GM23338 (cell line): ENCODE measurements around the gene NUDT2. TPM values are rescaled to one million over a fixed set of nuclear protein-coding genes. Genes with fewer than 3 reads are reported as not detected.

Experiments
- ATAC-seq: fragments of 200-7000 bp; cut with Tn5 transposase; 3 replicates; pipeline ENCODE4 v1.9.1; 2020
- DNase-seq: peaks from one replicate; pipeline ENCODE4 v3.0.0-alpha.2; 2015; ENCODE audit warnings: low spot score
- H2AFZ ChIP-seq: fragments of 200-600 bp; sonication (generic); 2 replicates; pipeline ENCODE4 v1.8.0; 2016; ENCODE audit warnings: antibody characterized with exemption, mild to moderate bottlenecking, moderate library complexity
- H3F3A ChIP-seq: fragments of 200-600 bp; sonication (generic); replicated peaks from 2 replicates; pipeline ENCODE4 v1.8.0; 2017; ENCODE audit warnings: antibody characterized with exemption, mixed run types, low read depth
- H3K27ac ChIP-seq: fragments of 200-600 bp; sonication (generic); 2 replicates; pipeline ENCODE4 v1.6.1; 2016; ENCODE audit warnings: low read depth
- H3K27me3 ChIP-seq: fragments of 200-600 bp; sonication (generic); 2 replicates; pipeline ENCODE4 v1.8.0; 2016; ENCODE audit warnings: mild to moderate bottlenecking, mixed run types, moderate library complexity; ENCODE audit not compliant: insufficient read depth
- H3K36me3 ChIP-seq: fragments of 200-600 bp; sonication (generic); 2 replicates; pipeline ENCODE4 v1.8.0; 2016; ENCODE audit warnings: mild to moderate bottlenecking; ENCODE audit not compliant: insufficient read depth
- H3K4me1 ChIP-seq: fragments of 200-600 bp; sonication (generic); 2 replicates; pipeline ENCODE4 v1.8.0; 2016; ENCODE audit warnings: mild to moderate bottlenecking, moderate library complexity; ENCODE audit not compliant: insufficient read depth
- H3K4me2 ChIP-seq: fragments of 200-600 bp; sonication (generic); 2 replicates; pipeline ENCODE4 v1.7.1; 2017; ENCODE audit warnings: mixed run types
- H3K4me3 ChIP-seq: fragments of 200-600 bp; sonication (generic); 2 replicates; pipeline ENCODE4 v1.6.1; 2016; ENCODE audit warnings: mixed run types
- H3K79me2 ChIP-seq: fragments of 200-600 bp; sonication (generic); replicated peaks from 2 replicates; pipeline ENCODE4 v1.8.0; 2017; ENCODE audit warnings: mild to moderate bottlenecking; ENCODE audit not compliant: insufficient read depth
- H3K9me2 ChIP-seq: fragments of 200-600 bp; sonication (generic); 2 replicates; pipeline ENCODE4 v1.8.0; 2017; ENCODE audit not compliant: insufficient read depth
- H4K20me1 ChIP-seq: fragments of 200-600 bp; sonication (generic); replicated peaks from 2 replicates; pipeline ENCODE4 v1.8.0; 2017; ENCODE audit warnings: mild to moderate bottlenecking; ENCODE audit not compliant: insufficient read depth
- H3K27ac Mint-ChIP-seq: 2 replicates; pipeline ENCODE4 v1.8.0; 2020; ENCODE audit warnings: inconsistent platforms, mild to moderate bottlenecking, moderate library complexity, mixed read lengths
- H3K27me3 Mint-ChIP-seq: 3 replicates; pipeline ENCODE4 v1.8.0; 2022; ENCODE audit warnings: low read depth, mild to moderate bottlenecking, moderate library complexity, mixed read lengths, inconsistent platforms; ENCODE audit not compliant: insufficient read depth, poor library complexity
- H3K36me3 Mint-ChIP-seq: 3 replicates; pipeline ENCODE4 v1.8.0; 2021; ENCODE audit warnings: low read depth, mild to moderate bottlenecking, inconsistent platforms, moderate library complexity, mixed read lengths
- H3K4me1 Mint-ChIP-seq: 3 replicates; pipeline ENCODE4 v1.8.0; 2020; ENCODE audit warnings: mild to moderate bottlenecking, inconsistent platforms, mixed read lengths
- H3K4me3 Mint-ChIP-seq: 3 replicates; pipeline ENCODE4 v1.8.0; 2021; ENCODE audit warnings: moderate library complexity, mild to moderate bottlenecking, inconsistent platforms, mixed read lengths
- H3K9me3 Mint-ChIP-seq: 3 replicates; pipeline ENCODE4 v1.8.0; 2020; ENCODE audit warnings: moderate library complexity, mild to moderate bottlenecking, inconsistent platforms, mixed read lengths
- CREB1 ChIP-seq: fragments of 250-450 bp; sonication (Bioruptor Pico); IDR thresholded peaks from 2 replicates; pipeline ENCODE4 v1.5.0; 2020; ENCODE audit warnings: low read depth, mild to moderate bottlenecking, moderate library complexity
- CTCF ChIP-seq, 2 experiments: fragments of 200-600 bp in 1 of 2; sonication (generic) in 1 of 2; conservative IDR thresholded peaks; 2 replicates each; pipeline versions ENCODE4 v1.5.1 to v1.6.1; 2016 to 2017; ENCODE audit warnings: antibody characterized with exemption in 2 of 2, low read depth in 2 of 2, mild to moderate bottlenecking in 2 of 2, moderate library complexity in 1 of 2
- EZH2phosphoT487 ChIP-seq: fragments of 200-600 bp; sonication (generic); IDR thresholded peaks from one replicate; pipeline ENCODE4 v1.8.1; 2018; ENCODE audit warnings: antibody characterized with exemption; ENCODE audit not compliant: unreplicated experiment
- JUNB ChIP-seq: IDR thresholded peaks from one replicate; pipeline ENCODE4 v1.6.1; 2016; ENCODE audit warnings: antibody characterized with exemption; ENCODE audit not compliant: unreplicated experiment
- NANOG ChIP-seq: IDR thresholded peaks from 2 replicates; pipeline ENCODE4 v1.6.1; 2016; ENCODE audit warnings: antibody characterized with exemption, borderline replicate concordance
- POLR2AphosphoS5 ChIP-seq: IDR thresholded peaks from 2 replicates; pipeline ENCODE4 v1.6.1; 2016; ENCODE audit warnings: antibody characterized with exemption, low read depth
- STAT1 ChIP-seq: IDR thresholded peaks from one replicate; pipeline ENCODE4 v1.6.1; 2016; ENCODE audit warnings: antibody characterized with exemption; ENCODE audit not compliant: unreplicated experiment
- ZNF114 ChIP-seq: fragments of 250-450 bp; sonication (Bioruptor Pico); IDR thresholded peaks from 2 replicates; pipeline ENCODE4 v1.5.0; 2020; ENCODE audit warnings: mild to moderate bottlenecking, moderate library complexity
- ZNF331 ChIP-seq: fragments of 250-450 bp; sonication (Bioruptor Pico); IDR thresholded peaks from 2 replicates; pipeline ENCODE4 v1.5.0; 2020; ENCODE audit warnings: low read depth, mild to moderate bottlenecking, moderate library complexity
- polyA plus RNA-seq: library from polyadenylated mRNA; unstranded; fragments of >200 nt; fragmentation: Nextera tagmentation; extraction: Ambion mirVana; gene quantifications from 2 replicates; pipeline ENCODE4 v1.2.1, GENCODE V29; 2016
- total RNA-seq: library from RNA; depleted of rRNA; stranded (reverse); fragments of >200 nt; shearing (Covaris generic); gene quantifications from 2 replicates; pipeline ENCODE4 v1.2.3, GENCODE V29; 2014
- TF ChIP-seq, protein P1 (sequence below): IDR thresholded peaks from one replicate; pipeline ENCODE4 v1.6.1; 2018; ENCODE audit warnings: antibody characterized with exemption; ENCODE audit not compliant: unreplicated experiment

Gene NUDT2
- total and polyA plus RNA-seq, 2 experiments from 2014 or later: 9.5 to 16.4 TPM

- Mint-ChIP-seq H3K27ac (no peak overlapping the region), H3K4me1 (peaks cover 31% of the 10 kb centered on the region), H3K9me3 (no peaks in the 10 kb centered on the region; the same call in 2 of the 3 replicates), H3K27me3 (peaks cover 43% of the 10 kb centered on the region), H3K36me3 (no peaks in the 10 kb centered on the region; the same call in 2 of the 3 replicates), H3K4me3 (peak overlapping the region; percentile 8; the same call in 1 of the 3 replicates)
- no peaks in the 10 kb centered on the region for H4K20me1 ChIP-seq
- H3K36me3 ChIP-seq: no peaks in the 10 kb centered on the region
- no peaks in the 10 kb centered on the region for H3K9me2 ChIP-seq
- peaks cover 29% of the 10 kb centered on the region for H3K4me1 ChIP-seq
- TF ChIP-seq, protein P1, sequence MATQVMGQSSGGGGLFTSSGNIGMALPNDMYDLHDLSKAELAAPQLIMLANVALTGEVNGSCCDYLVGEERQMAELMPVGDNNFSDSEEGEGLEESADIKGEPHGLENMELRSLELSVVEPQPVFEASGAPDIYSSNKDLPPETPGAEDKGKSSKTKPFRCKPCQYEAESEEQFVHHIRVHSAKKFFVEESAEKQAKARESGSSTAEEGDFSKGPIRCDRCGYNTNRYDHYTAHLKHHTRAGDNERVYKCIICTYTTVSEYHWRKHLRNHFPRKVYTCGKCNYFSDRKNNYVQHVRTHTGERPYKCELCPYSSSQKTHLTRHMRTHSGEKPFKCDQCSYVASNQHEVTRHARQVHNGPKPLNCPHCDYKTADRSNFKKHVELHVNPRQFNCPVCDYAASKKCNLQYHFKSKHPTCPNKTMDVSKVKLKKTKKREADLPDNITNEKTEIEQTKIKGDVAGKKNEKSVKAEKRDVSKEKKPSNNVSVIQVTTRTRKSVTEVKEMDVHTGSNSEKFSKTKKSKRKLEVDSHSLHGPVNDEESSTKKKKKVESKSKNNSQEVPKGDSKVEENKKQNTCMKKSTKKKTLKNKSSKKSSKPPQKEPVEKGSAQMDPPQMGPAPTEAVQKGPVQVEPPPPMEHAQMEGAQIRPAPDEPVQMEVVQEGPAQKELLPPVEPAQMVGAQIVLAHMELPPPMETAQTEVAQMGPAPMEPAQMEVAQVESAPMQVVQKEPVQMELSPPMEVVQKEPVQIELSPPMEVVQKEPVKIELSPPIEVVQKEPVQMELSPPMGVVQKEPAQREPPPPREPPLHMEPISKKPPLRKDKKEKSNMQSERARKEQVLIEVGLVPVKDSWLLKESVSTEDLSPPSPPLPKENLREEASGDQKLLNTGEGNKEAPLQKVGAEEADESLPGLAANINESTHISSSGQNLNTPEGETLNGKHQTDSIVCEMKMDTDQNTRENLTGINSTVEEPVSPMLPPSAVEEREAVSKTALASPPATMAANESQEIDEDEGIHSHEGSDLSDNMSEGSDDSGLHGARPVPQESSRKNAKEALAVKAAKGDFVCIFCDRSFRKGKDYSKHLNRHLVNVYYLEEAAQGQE: no peak
- no peak for TF ChIP-seq STAT1
- no peak for TF ChIP-seq EZH2phosphoT487
- TF ChIP-seq CTCF (conservative IDR thresholded peaks at IDR 0.05; ENCODE audit: low read depth in 2 of 2): no peak
- no peak for TF ChIP-seq ZNF114
- H3K4me2 ChIP-seq: no peak overlapping the region
- peaks cover 51% of the 10 kb centered on the region for H3K27me3 ChIP-seq
- no peak overlapping the region for H3K4me3 ChIP-seq
- ATAC-seq (no peak), DNase-seq (no peak)
- H2AFZ ChIP-seq: no peak overlapping the region
- no peak overlapping the region for H3K27ac ChIP-seq
- H3F3A ChIP-seq: no peaks in the 10 kb centered on the region; the same call in 1 of the 2 replicates
- H3K79me2 ChIP-seq: no peaks in the 10 kb centered on the region
Observed at GRCh38 chr9:34378376-34379060, 49.1 kb downstream of the NUDT2 start.

GRCh38 chr9:34379334-34380033 lies 50.1 kb downstream of the NUDT2 start:
- Mint-ChIP-seq H3K9me3 (no peaks in the 10 kb centered on the region; the same call in 2 of the 3 replicates), H3K27ac (no peak overlapping the region), H3K27me3 (peaks cover 41% of the 10 kb centered on the region), H3K4me3 (peak overlapping the region; percentile 89), H3K36me3 (no peaks in the 10 kb centered on the region), H3K4me1 (peaks cover 25% of the 10 kb centered on the region)
- H3K9me2 ChIP-seq: no peaks in the 10 kb centered on the region
- H3K36me3 ChIP-seq: no peaks in the 10 kb centered on the region
- H3K4me2 ChIP-seq: peak overlapping the region; percentile 97
- H4K20me1 ChIP-seq: no peaks in the 10 kb centered on the region
- H3K79me2 ChIP-seq: no peaks in the 10 kb centered on the region
- H2AFZ ChIP-seq: peak overlapping the region; percentile 100
- no peak overlapping the region for H3K27ac ChIP-seq
- H3F3A ChIP-seq: no peaks in the 10 kb centered on the region; the same call in 1 of the 2 replicates
- peak overlapping the region; percentile 67 for H3K4me3 ChIP-seq
- H3K4me1 ChIP-seq: peaks cover 25% of the 10 kb centered on the region
- peaks cover 51% of the 10 kb centered on the region for H3K27me3 ChIP-seq
- DNase-seq (peak; percentile 93), ATAC-seq (peak; percentile 22)
- TF ChIP-seq ZNF114 (no peak), JUNB (peak; percentile 72), CTCF (conservative IDR thresholded peaks at IDR 0.05; ENCODE audit: low read depth in 2 of 2) (peak; percentile 97 to 100), POLR2AphosphoS5 (no peak), ZNF331 (CRISPR knock-in tag) (no peak), CREB1 (no peak; the same call in 1 of the 2 replicates), STAT1 (no peak), NANOG (no peak)
